Adrenal gland (tissue), 12 donors: ENCODE data around the gene IMPG2. TPM values are rescaled to one million over a fixed set of nuclear protein-coding genes. Genes with fewer than 3 reads are reported as not detected.

ENCODE experiments used
- DNase-seq, 7 donors: peaks; one replicate each; pipeline ENCODE4 v3.0.0-alpha.2; 2019 to 2020
- H3K27ac ChIP-seq, 5 donors: fragments of 200-600 bp; sonication (generic) in 4 of 5; 1 replicate in 3 of 5; 2 replicates in 2 of 5; pipeline versions ENCODE4 v1.5.1 to v1.8.0; 2016 to 2020; ENCODE audit warnings: mild to moderate bottlenecking in 1 of 5
- H3K27me3 ChIP-seq: fragments of 200-600 bp; 2 replicates; pipeline ENCODE4 v1.8.0; 2021
- H3K36me3 ChIP-seq, 2 donors: fragments of 200-600 bp; replicated peaks in 1 of 2; 1 replicate in 1 of 2; 2 replicates in 1 of 2; pipeline versions ENCODE4 v1.5.1 to v1.8.0; 2018 to 2022
- H3K4me1 ChIP-seq, 2 donors: fragments of 200-600 bp; replicated peaks in 1 of 2; 1 replicate in 1 of 2; 2 replicates in 1 of 2; pipeline versions ENCODE4 v1.5.1 to v1.8.0; 2018 to 2021
- H3K4me3 ChIP-seq, 4 donors: fragments of 200-600 bp; sonication (generic) in 3 of 4; one replicate each; pipeline ENCODE4 v1.5.1; 2016 to 2018
- H3K9me3 ChIP-seq, 3 donors: fragments of 200-600 bp; sonication (generic) in 1 of 3; replicated peaks in 1 of 3; 1 replicate in 2 of 3; 2 replicates in 1 of 3; pipeline versions ENCODE4 v1.5.1 to v1.8.0; 2016 to 2021
- CTCF ChIP-seq, 6 experiments: fragments of 450-650 bp in 4 of 6; fragments of 200-600 bp in 2 of 6; sonication (generic) in 1 of 6; IDR thresholded peaks; 1 replicate in 5 of 6; 2 replicates in 1 of 6; pipeline versions ENCODE4 v1.5.1 to v1.8.0; 2016 to 2021; ENCODE audit warnings: antibody characterized with exemption in 6 of 6, mild to moderate bottlenecking in 2 of 6, moderate library complexity in 1 of 6
- POLR2A ChIP-seq, 2 donors: fragments of 450-650 bp; IDR thresholded peaks; one replicate each; pipeline ENCODE4 v1.6.1; 2017; ENCODE audit warnings: antibody characterized with exemption in 2 of 2, mild to moderate bottlenecking in 2 of 2, moderate library complexity in 1 of 2
- WGBS, 4 donors: extraction: QIAGEN DNeasy Blood & Tissue Kit in 2 of 4; methylation state at CpG; one replicate each; pipeline versions ENCODE4 v1.1.5 to v1.1.7; 2013 to 2017; 5-methylcytosine and 5-hydroxymethylcytosine counted together
- intact Hi-C, 2 donors: fragments of 100-400 bp; cut with DNase I; formaldehyde crosslinking; loops; one replicate each; pipeline versions ENCODE4 v1.14.1 to v1.15.0; 2022 to 2023
- polyA plus RNA-seq, 3 donors: library from polyadenylated mRNA; stranded (reverse); fragments of 200-250 nt in 2 of 3; fragments of 350-450 nt in 1 of 3; fragmentation: Illumina TruSeq in 1 of 3; extraction: RNeasy Lipid Tissue Mini Kit (QIAGEN cat#74804) in 1 of 3; gene quantifications; one replicate each; pipeline ENCODE4 v1.2.3, GENCODE V29; 2013 to 2014
- total RNA-seq, 9 donors: library from RNA; depleted of rRNA in 4 of 9; stranded (reverse); fragments of >200 nt in 4 of 9; fragments of 120-200 nt in 1 of 9; fragmentation: NEBNext Ultra II Directional in 1 of 9; extraction: Animal tissue kit (Norgen Biotek cat#: 25700) in 1 of 9; gene quantifications; one replicate each; pipeline versions ENCODE4 v1.1.0 to v1.2.4, GENCODE V29; 2013 to 2023
- donor health status: healthy with polysubstance abuse.
- donor health status: Bipolar disorder and iron deficiency.
- donor health status: DM: yes; HTN: yes; CAD: no.
- donor health status: DM: no; HTN: no; CAD: no.
- donor health status: DM: no; HTN: no; CAD: no.
- donor health status: DM: yes; HTN: yes; CAD: no.

IMPG2 gene
- total and polyA plus RNA-seq, 12 donors = 0.06 to 1.3 (median 0.21) TPM

GRCh38 chr3:101333883-101334282 is 13.5 kb upstream of the IMPG2 start:
- intact Hi-C loops = no loop called here
- no peaks in the 10 kb centered on the region for H3K4me1 ChIP-seq
- no peaks in the 10 kb centered on the region for H3K36me3 ChIP-seq
- no peak overlapping the region for H3K4me3 ChIP-seq
- H3K27ac ChIP-seq = no peak overlapping the region
- TF ChIP-seq CTCF (IDR thresholded peaks at IDR 0.05) (no peak), POLR2A (IDR thresholded peaks at IDR 0.05) (no peak)
- H3K9me3 ChIP-seq = no peaks in the 10 kb centered on the region
- WGBS, 4 donors = 82 to 95% (median 87%) methylated on average over 7 of the region's 7 CpGs
- DNase-seq = no peak
- H3K27me3 ChIP-seq = no peaks in the 10 kb centered on the region

GRCh38 chr3:101329016-101329673 is 8.8 kb upstream of the IMPG2 start:
- peaks cover 0 to 6% of the 10 kb centered on the region in 2 donors for H3K36me3 ChIP-seq
- WGBS, 4 donors = 93 to 95% (median 94%) methylated on average over 7 of the region's 7 CpGs
- no peak for DNase-seq
- no peak for TF ChIP-seq POLR2A (IDR thresholded peaks at IDR 0.05)
- TF ChIP-seq CTCF (IDR thresholded peaks at IDR 0.05) = no peak
- no peak overlapping the region for H3K4me3 ChIP-seq
- no peaks in the 10 kb centered on the region for H3K9me3 ChIP-seq
- H3K27me3 ChIP-seq = no peaks in the 10 kb centered on the region
- no peaks in the 10 kb centered on the region for H3K4me1 ChIP-seq
- H3K27ac ChIP-seq = no peak overlapping the region
- intact Hi-C loops = no loop called here

GRCh38 chr3:101325393-101326134 is 5.2 kb upstream of the IMPG2 start:
- Histone ChIP-seq H3K36me3 (peaks cover 0 to 6% of the 10 kb centered on the region in 2 donors), H3K27me3 (no peaks in the 10 kb centered on the region), H3K4me3 (no peak overlapping the region), H3K27ac (no peak overlapping the region), H3K4me1 (no peaks in the 10 kb centered on the region), H3K9me3 (no peaks in the 10 kb centered on the region)
- TF ChIP-seq POLR2A (IDR thresholded peaks at IDR 0.05) (no peak), CTCF (IDR thresholded peaks at IDR 0.05) (no peak)
- DNase-seq = no peak
- intact Hi-C loops = no loop called here
- WGBS, 4 donors = 87 to 91% (median 90%) methylated on average over 5 of the region's 5 CpGs

GRCh38 chr3:101319531-101319930 is 844 bp downstream of the IMPG2 start:
- WGBS, 4 donors = 78 to 85% (median 82%) methylated on average over 5 of the region's 5 CpGs
- Histone ChIP-seq H3K4me1 (no peaks in the 10 kb centered on the region), H3K27me3 (no peaks in the 10 kb centered on the region), H3K9me3 (no peaks in the 10 kb centered on the region), H3K4me3 (no peak overlapping the region), H3K36me3 (no peaks in the 10 kb centered on the region), H3K27ac (no peak overlapping the region)
- TF ChIP-seq POLR2A (IDR thresholded peaks at IDR 0.05) (no peak), CTCF (IDR thresholded peaks at IDR 0.05) (no peak)
- intact Hi-C loops = no loop called here
- no peak for DNase-seq
